Activated CD8-positive, alpha-beta memory T cell treated with anti-CD3 and anti-CD28 coated beads, Interleukin-2, amount 50 U/mL, for 4 hours (primary cell): ENCODE measurements around the gene TMEM175.

ENCODE experiments used
- DNase-seq: peaks from one replicate; pipeline ENCODE4 v3.0.0-alpha.2; 2020

TMEM175 gene

GRCh38 chr4:961351-962230 lies 29.3 kb downstream of the TMEM175 start:
- no peak for DNase-seq

DNA sequence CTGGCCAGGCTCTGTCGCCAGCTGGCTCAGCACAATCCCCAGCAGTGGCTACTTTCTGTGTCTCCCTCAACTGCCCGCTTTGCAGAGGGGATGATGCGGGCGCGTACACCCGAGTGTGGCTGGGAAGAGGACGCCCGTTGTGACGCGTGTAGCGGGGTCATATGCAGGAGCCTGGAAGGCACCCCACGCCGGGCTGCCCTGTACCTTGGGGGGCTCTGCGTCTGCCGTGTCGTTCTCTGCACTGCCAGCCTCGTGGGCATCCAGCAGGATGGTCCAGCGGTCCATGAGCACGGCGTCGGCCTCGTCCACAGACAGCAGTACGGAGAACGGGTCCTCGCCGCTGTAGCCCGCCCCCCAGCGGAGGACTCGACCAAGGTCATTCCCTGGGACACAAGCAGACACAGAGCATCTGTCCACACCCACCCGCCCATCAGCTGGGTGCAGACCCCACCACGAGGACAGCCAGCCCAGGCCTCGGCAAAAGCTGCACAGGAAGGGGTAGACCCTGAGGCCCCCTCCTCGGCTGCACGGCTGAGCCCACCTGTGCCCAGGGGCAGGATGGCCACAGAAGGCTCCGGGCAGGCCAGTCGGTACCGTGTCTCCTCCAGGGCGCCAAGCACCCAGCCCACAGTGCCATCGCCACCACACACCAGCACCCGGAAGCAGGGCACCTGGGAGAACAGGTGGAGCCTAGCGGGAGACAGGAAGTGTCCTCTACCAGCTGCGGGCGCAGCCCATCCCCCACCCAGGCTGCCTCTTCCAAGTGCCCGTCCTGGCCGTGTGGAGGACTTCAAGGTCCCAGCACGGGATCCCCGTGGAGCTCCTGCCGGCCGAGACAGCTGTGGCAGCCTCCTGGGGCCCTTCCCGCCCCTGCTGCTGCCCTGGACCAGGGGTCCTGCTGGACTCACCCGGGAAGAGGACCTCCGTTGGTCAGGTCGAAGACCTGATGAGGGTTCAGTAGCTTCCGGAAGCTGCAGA lies 30.3 kb downstream of the TMEM175 start:
- DNase-seq: no peak

DNA sequence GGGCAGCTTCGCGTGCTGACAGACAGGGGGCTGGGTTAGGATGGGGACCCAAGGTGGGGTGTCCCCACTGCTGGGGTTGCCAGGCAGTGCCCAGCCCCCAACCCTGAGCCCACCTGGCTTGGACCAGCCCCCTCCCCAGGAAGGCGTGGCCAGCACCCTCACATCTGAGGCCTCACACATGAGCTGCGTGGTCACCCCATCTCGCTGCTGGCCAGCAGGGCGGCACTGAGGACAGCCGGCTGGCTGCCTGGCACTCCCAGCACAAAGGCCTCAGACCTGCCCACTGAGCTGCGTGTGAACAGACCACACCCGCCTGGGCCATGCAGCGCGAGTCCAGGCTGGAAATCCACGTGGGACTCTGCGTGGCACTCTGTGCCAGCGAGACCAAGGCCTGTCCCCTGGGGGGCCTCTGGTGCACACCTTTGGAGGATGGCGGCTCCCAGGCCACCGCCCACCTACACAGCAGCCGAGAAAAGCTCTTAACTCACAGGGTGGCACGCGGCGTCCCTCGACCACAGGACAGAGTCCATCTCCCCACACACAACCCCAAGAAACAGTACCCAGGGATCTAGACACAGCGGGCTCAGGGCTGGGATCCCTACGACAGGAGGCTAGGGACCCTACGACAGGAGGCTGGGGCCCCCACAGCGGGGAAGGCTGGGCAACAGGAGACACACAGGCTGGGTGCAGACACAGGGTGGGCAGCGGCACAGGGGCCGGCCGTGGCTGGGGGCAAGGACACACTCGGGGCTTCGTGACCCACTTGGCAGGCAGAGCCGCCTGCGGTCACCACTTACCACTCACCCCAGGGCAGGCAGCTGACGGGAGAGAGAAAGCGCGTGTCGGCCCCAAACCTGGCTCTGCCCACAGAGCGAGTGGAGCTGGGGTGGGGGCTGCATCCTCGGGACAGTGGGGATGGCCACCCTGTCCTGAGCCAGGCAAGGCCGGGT lies 31.3 kb downstream of the TMEM175 start:
- DNase-seq: no peak

DNA sequence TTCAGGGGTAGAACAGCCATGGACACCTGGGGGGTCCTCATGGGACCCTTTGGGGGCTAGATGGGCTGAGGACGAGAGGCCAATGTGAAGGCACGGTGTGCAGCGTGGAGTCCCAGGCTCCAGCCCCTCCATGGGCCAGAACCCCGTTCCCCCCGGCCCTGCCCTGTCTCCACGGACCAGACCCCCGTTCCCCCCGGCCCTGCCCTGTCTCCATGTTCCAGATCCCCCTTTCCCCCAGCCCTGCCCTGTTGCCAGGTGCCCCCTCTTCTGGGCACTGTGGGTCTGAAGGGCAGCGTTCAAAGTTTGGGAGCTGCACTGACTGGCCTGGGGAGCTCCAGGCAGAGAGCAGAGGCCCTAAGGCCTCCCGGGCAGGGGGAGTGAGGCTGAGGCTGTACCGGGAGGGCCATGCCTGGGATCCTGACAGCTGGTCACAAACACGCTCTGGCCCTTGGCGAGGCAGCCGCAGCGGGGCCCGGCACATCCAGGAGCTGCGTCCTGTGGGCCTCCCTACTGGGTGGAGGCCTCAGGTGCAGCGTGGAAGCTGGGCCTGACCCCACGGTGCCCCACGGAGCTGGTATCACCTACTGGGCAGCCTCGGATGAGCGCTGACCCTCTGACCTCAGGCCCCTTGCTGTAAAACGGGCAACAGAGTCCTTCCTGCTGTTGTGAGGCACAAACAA lies 32.2 kb downstream of the TMEM175 start:
- DNase-seq: no peak

DNA sequence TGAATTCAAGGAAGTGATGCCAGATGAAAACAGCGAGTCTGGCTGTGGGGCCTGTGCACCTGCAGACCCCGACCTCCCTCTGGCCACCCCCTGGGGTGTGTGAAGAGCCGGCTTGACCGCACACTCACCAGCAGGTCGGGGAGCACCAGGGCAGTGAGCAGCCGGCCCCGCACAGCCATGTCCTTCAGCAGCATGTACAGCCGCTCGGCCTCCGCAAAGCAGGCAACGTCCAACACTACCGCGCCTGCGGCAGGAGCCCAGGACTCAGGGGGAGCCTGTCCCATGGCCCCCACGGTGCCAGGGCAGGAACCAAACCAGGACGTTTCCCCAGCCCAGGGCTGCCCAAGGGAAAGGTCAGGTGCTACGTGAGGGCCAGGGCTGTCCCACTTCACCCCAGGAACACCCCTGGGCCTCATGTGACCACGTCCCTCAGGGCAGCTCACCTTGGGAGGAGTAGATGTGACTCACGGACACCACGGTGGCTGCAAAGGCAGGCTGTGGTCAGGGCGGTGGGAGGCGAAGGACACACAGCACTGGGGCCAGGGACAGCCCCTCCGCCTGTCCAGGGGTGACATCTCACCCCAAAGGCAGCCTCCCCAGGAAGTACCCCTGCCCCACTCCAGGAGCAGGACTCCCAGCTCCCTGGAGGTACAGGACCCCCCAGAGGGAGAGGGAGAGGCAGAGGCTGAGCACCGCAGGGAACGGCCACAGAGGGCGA lies 32.9 kb downstream of the TMEM175 start:
- no peak for DNase-seq

- no peak for DNase-seq
Measured at GRCh38 chr4:965766-966134, 33.5 kb downstream of the TMEM175 start.

DNA sequence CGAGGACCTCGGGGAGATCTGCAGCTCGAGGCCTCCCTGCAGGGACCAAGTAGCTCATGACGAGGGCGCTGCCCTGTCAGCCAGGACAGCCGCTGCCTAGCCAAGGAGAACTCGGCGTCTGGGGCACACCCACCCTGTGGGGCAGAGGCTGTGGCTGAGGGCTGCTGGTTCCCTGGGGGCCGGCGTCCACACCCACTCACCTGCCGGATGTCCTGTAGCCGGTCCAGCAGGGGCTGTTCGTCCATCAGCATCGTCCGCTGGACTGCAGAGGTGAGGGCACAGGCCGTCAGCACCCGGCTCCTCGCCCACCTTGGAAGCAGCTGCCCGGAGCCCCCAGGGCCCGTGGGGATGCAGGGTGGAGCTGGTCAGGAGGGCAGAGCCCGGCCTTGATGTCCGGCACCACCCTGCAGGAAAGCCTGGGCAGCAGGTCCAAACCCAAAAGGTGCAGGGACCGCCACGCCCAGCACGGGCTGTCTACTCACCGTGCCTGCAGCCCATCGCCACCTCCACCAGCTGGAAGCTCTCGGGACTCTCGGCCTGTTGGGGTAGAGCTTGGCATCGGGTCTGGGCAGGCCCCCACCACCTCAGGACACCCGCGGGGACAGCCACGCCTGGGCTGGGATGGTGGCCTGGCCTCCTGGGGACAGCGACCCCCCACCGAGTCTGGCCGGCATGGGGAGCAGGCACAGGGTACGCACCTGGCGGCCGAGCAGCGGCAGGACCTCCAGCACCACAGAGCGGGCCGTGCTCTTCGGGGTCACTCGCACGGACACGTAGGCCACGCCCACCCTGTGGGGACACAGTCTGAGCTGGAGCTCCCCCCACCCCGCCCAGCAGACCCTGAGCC lies 34.2 kb downstream of the TMEM175 start:
- DNase-seq: no peak

- DNase-seq: no peak
Measured at GRCh38 chr4:967113-968104, 35.1 kb downstream of the TMEM175 start.

DNA sequence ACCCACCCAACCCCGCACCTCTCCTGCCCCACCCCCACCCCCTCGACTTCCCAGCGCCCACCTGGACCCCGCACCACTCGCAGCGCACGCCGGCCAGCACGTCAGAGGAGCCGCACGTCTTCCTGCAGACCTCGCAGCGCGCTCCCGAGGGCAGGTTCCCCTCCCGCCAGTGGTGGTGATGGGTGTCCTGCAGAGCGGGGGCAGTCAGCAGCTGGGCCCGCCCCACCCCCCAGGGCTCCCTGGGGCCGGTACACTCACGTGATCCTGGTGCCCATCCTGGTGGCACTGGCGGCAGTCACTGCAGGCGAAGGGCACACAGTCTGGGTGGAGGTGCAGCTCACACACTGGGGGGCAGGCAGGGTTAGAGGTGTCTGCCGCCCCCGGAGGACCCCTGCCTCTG lies 36.0 kb downstream of the TMEM175 start:
- DNase-seq: no peak

DNA sequence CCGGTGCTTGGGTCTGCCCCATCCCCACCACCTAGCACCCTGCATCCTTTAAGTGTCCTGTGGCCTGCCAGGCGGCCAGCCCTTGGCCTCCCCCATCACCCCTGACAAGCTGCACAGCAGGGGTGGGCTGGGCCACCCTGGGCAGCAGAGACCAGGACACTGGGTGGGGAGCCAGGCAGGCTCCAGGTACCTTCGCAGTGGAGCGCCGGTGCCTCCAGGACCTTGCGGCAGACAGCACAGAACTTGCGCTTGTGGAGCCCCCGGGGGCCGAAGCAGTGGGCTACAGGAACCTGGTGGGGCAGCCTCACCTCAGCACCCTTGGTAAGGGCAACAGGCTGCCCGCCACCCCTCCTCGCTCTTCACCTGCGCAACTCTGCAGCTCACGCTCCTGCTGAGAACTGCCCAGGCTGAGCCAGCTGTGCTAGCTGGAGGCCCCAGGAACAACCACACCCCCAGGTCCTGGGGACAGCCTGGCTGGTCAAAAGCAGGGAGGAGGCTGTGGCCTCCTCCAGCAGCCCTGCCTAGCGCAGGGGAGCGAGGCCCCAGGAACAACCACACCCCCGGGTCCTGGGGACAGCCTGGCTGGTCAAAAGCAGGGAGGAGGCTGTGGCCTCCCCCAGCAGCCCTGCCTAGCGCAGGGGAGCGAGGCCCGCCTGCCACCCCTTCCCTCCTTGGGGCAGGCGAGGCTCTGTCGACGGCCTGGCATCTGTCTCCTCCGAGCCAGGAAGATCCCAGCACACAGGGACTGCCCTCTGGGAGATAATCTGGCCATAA lies 36.5 kb downstream of the TMEM175 start:
- no peak for DNase-seq

- peak; percentile 52 for DNase-seq
Measured at GRCh38 chr4:970046-970745, 37.9 kb downstream of the TMEM175 start.

DNA sequence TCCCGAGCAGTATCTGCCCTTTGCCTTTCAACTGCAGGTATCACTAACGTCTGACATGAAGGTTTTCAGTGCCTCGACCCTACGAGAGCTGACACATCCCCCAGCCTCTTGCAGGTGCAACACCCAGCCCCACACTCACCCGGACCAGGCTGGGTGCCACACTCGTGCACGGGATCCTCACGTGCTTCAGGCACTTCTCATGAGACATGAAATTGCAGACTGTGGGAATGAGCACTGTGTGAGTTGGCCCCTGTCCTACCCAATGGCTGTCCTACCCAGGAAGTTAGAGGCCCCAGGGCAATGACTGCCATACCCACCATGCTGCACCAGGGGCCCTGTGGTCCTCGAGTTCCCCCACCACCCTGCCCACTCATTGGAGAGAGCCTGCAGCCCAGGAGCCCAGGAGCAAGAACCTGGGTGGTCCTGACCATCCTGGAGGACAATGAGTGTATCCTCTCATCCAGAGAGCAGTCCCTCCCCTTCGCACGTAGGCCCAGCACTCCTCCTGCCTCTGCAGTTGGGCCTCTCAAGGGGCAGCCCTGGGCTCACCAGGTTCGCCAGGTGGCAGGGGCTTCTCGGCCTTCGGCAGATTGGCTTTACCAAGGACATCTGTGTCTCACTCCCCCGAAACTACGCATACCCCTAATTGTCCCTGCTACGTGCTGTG lies 38.7 kb downstream of the TMEM175 start:
- DNase-seq: no peak

DNA sequence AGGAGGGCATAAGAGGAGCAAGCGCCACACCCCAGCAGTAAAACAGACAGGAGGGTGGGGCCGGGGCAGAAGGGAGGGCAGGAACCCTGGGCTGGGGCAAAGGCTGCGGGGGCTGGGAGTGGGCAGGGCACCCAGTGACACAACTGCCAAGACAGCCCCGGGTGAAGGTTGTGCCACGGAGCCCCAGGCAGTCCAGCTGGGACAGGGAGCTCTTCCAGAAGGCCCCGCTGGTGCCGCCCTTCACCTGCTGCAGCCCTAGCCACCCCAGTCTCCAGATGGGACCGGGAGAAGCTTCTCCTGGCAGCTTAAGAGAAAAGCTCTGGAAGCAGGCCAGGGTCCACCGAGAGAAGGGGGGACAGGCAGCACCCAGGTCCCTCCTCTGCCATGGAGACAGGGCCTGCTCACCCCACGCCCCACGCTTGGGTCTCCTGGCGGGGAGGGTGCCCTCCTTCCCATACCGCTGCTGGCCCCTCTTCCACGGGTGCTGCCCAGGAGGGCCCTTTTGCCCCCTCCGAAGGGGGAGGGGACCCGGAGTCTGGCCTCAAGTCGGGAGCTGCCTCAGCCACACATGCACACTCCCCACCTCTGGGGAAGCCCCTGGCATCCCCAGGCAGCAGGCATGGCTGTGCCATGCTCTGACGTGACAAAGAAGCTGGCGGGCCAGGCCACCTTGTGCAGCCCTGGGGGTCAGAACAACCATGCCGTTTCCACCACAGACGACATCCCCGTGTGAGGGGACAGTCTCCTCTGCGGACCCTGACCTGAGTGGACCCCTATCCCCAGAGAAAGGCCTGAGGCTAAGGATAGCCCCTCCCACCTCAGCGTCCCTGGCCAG lies 39.6 kb downstream of the TMEM175 start:
- peak; percentile 16 for DNase-seq

DNA sequence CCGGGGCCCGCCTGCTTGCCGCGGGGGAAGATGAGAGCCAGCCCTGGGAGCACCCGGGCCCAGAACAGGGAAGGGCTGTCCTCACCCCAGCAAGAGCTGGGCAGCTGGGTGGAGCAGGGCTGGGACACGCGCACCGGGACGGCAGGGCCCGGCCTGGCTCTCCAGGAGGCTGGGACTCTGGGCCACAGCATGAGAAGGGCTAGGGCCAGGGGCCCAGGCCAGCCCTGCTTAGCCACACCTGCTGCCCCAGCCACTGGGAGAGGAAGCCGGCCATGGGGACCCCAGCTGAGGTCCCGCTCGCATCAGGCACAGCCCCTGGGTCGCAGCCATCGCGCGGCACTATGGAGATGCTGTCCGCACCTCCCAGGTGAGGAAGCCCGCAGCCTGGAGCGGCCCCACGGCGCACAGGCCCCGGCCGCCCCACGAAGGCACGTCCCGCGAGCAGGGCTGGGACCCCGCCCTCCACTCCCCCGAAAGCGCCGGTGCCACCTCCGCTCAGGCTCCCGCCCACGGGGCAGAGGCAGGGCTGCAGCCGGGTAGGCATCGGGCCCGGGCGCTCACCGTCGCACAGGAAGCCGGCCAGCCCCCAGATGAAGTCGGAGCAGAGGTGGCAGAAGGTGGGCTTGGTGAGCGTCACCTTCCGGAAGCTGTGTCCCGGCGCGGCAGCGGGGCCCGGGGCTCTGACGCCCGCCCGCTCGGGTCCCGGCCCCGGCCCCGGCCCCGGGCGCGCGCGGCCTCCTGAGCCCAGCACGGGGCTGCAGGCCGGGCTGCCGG lies 40.6 kb downstream of the TMEM175 start:
- DNase-seq: peak; percentile 77
